GM12878 (cell line): ENCODE results near the gene PHLDB3. TPM values are rescaled to one million over a fixed set of nuclear protein-coding genes. Genes with fewer than 3 reads are reported as not detected.

Experiments used
- ATAC-seq: fragments of 200-7000 bp; cut with Tn5 transposase; 3 replicates; pipeline ENCODE4 v1.9.1; 2020; ENCODE audit warnings: mild to moderate bottlenecking, moderate library complexity
- BruUV-seq: library from RNA; stranded (reverse); fragments of 400-500 nt; replicated peaks from 2 replicates; lab custom pipeline; 2021; lab: Mats Ljungman, UMichigan
- CTCF ChIA-PET: fragments of 300-600 bp; sonication (Branson Sonifier 250); formaldehyde crosslinking; extraction: SDS; loops from one replicate; lab custom pipeline; 2021; ENCODE audit warnings: inconsistent platforms; lab: Yijun Ruan, JAX
- POLR2A ChIA-PET: fragments of 350-600 bp; formaldehyde crosslinking; extraction: SDS; loops from one replicate; lab custom pipeline; 2021; ENCODE audit warnings: inconsistent platforms; lab: Charles Lee
- RAD21 ChIA-PET: fragments of 300-600 bp; sonication (Branson Sonifier 250); formaldehyde crosslinking; loops from one replicate; lab custom pipeline; 2023; ENCODE audit warnings: antibody characterized with exemption; ENCODE audit not compliant: unreplicated experiment; lab: Charles Lee
- SMC1A ChIA-PET: fragments of 300-600 bp; sonication (Branson Sonifier 250); formaldehyde crosslinking; loops from one replicate; lab custom pipeline; 2023; ENCODE audit not compliant: unreplicated experiment, uncharacterized antibody; lab: Charles Lee
- DNase-seq: peaks from one replicate; pipeline ENCODE4 v3.0.0-alpha.2; 2011; ENCODE audit warnings: low read depth, low spot score
- FAIRE-seq: peaks from 3 replicates; lab custom pipeline; 2011; peaks lifted over from hg19 to GRCh38; lab: Jason Lieb, UNC
- H2AFZ ChIP-seq: 2 replicates; pipeline ENCODE4 v1.6.0; 2011; ENCODE audit warnings: low read depth, low read length, control low read depth; ENCODE audit not compliant: control insufficient read depth
- H3K27ac ChIP-seq: 2 replicates; pipeline ENCODE4 v1.5.1; 2011; ENCODE audit warnings: control low read depth; ENCODE audit not compliant: control insufficient read depth, insufficient read depth
- H3K27me3 ChIP-seq, 2 experiments: replicated peaks in 1 of 2; 2 replicates each; pipeline versions ENCODE4 v1.6.0 to v1.6.1; 2011; ENCODE audit warnings: low read length in 1 of 2; ENCODE audit not compliant: control insufficient read depth in 2 of 2, insufficient read depth in 2 of 2
- H3K36me3 ChIP-seq, 2 experiments: 2 replicates each; pipeline ENCODE4 v1.5.1; 2011; ENCODE audit warnings: low read length in 1 of 2; ENCODE audit not compliant: control insufficient read depth in 2 of 2, insufficient read depth in 2 of 2
- H3K4me1 ChIP-seq: 2 replicates; pipeline ENCODE4 v1.6.1; 2011; ENCODE audit warnings: mild to moderate bottlenecking, low read length, moderate library complexity, mixed read lengths; ENCODE audit not compliant: control insufficient read depth, insufficient read depth
- H3K4me2 ChIP-seq: 2 replicates; pipeline ENCODE4 v1.6.0; 2011; ENCODE audit warnings: control low read depth; ENCODE audit not compliant: control insufficient read depth, insufficient read depth
- H3K4me3 ChIP-seq: fragments of 200-600 bp; sonication (generic); 2 replicates; pipeline ENCODE4 v1.5.1; 2016
- H3K79me2 ChIP-seq: 2 replicates; pipeline ENCODE4 v1.6.0; 2011; ENCODE audit warnings: low read length; ENCODE audit not compliant: control insufficient read depth, insufficient read depth
- H3K9ac ChIP-seq: 2 replicates; pipeline ENCODE4 v1.8.0; 2011; ENCODE audit warnings: low read length, control low read depth, mixed read lengths; ENCODE audit not compliant: control insufficient read depth, insufficient read depth
- H3K9me3 ChIP-seq: replicated peaks from 3 replicates; pipeline ENCODE4 v1.5.1; 2011; ENCODE audit warnings: mild to moderate bottlenecking, low read length; ENCODE audit not compliant: control insufficient read depth, insufficient read depth
- H4K20me1 ChIP-seq: 2 replicates; pipeline ENCODE4 v1.6.0; 2011; ENCODE audit not compliant: control insufficient read depth, insufficient read depth
- ATF7 ChIP-seq: fragments of 450-650 bp; IDR thresholded peaks from 2 replicates; pipeline ENCODE4 v1.6.1; 2016; ENCODE audit warnings: low read depth, mild to moderate bottlenecking
- BCL11A ChIP-seq: IDR thresholded peaks from 2 replicates; pipeline ENCODE4 v1.6.1; 2011; ENCODE audit warnings: low read depth, low read length
- CHD1 ChIP-seq: IDR thresholded peaks from 2 replicates; pipeline ENCODE4 v1.6.1; 2012; ENCODE audit warnings: low read depth, low read length, improper control_type of control experiment
- E4F1 ChIP-seq: fragments of 450-650 bp; IDR thresholded peaks from 2 replicates; pipeline ENCODE4 v1.6.1; 2018; ENCODE audit warnings: borderline replicate concordance, mild to moderate bottlenecking; ENCODE audit not compliant: partially characterized antibody
- HSF1 ChIP-seq: fragments of 150-350 bp; IDR thresholded peaks from 2 replicates; pipeline ENCODE4 v1.6.1; 2014; ENCODE audit warnings: mild to moderate bottlenecking, low read depth, low read length
- IKZF2 ChIP-seq, 2 experiments: fragments of 450-650 bp; IDR thresholded peaks; 2 replicates each; pipeline ENCODE4 v1.6.1; 2017; ENCODE audit warnings: mild to moderate bottlenecking in 2 of 2, moderate library complexity in 2 of 2
- IRF5 ChIP-seq: fragments of 450-650 bp; IDR thresholded peaks from 2 replicates; pipeline ENCODE4 v1.6.1; 2017; ENCODE audit warnings: borderline replicate concordance
- LARP7 ChIP-seq: fragments of 450-650 bp; IDR thresholded peaks from 2 replicates; pipeline ENCODE4 v1.6.1; 2017; ENCODE audit warnings: mild to moderate bottlenecking
- MEF2B ChIP-seq: fragments of 450-650 bp; IDR thresholded peaks from 2 replicates; pipeline ENCODE4 v1.6.1; 2018; ENCODE audit warnings: mild to moderate bottlenecking, moderate library complexity; ENCODE audit not compliant: partially characterized antibody, poor library complexity, severe bottlenecking
- NR2C1 ChIP-seq: fragments of 450-650 bp; IDR thresholded peaks from 2 replicates; pipeline ENCODE4 v1.6.1; 2017; ENCODE audit warnings: antibody characterized with exemption, mild to moderate bottlenecking, moderate library complexity
- RAD51 ChIP-seq: fragments of 450-650 bp; IDR thresholded peaks from 2 replicates; pipeline ENCODE4 v1.6.1; 2016; ENCODE audit warnings: moderate library complexity, mild to moderate bottlenecking, inconsistent platforms
- RUNX3 ChIP-seq: IDR thresholded peaks from 2 replicates; pipeline ENCODE4 v1.6.1; 2012; ENCODE audit warnings: low read length, inconsistent platforms
- SMARCA5 ChIP-seq: fragments of 450-650 bp; IDR thresholded peaks from 2 replicates; pipeline ENCODE4 v1.6.1; 2017; ENCODE audit warnings: mild to moderate bottlenecking
- SRF ChIP-seq, 2 experiments: IDR thresholded peaks; 2 replicates each; pipeline ENCODE4 v1.6.1; 2011; ENCODE audit warnings: low read depth in 2 of 2, low read length in 2 of 2, mild to moderate bottlenecking in 1 of 2, moderate library complexity in 1 of 2
- ZBED1 ChIP-seq: IDR thresholded peaks from 2 replicates; pipeline ENCODE4 v1.6.1; 2016; ENCODE audit warnings: borderline replicate concordance
- ZBTB11 ChIP-seq: fragments of 450-650 bp; formaldehyde crosslinking; IDR thresholded peaks from 2 replicates; pipeline ENCODE4 v1.5.0; 2022; ENCODE audit warnings: mild to moderate bottlenecking, missing genetic modification characterization
- WGBS: methylation state at CpG from one replicate; pipeline ENCODE4 v1.1.6; 2016; ENCODE audit warnings: low lambda C conversion rate; ENCODE audit not compliant: insufficient replicate concordance, insufficient coverage; ENCODE audit errors: missing lambda C conversion rate; 5-methylcytosine and 5-hydroxymethylcytosine counted together
- in situ Hi-C: fragments of 300-500 bp; cut with MboI; formaldehyde crosslinking; loops from 9 replicates; pipeline ENCODE4 v1.14.3; 2018; ENCODE audit warnings: mixed read lengths
- intact Hi-C: fragments of 100-400 bp; cut with micrococcal nuclease; formaldehyde crosslinking; loops from one replicate; pipeline ENCODE4 v1.14.2; 2022; ENCODE audit not compliant: unreplicated experiment
- polyA plus RNA-seq, 11 experiments: library from polyadenylated mRNA; depleted of rRNA in 4 of 11; unstranded in 6 of 11; stranded (reverse) in 5 of 11; fragments of >200 nt; fragmentation: Nextera tagmentation in 4 of 11; fragmentation: Illumina TruSeq in 1 of 11; extraction: Ambion mirVana in 4 of 11; extraction: Trizol in 1 of 11; gene quantifications; 1 replicate in 1 of 11; 2 replicates in 10 of 11; pipeline versions ENCODE4 v1.2.1 to v1.2.3, GENCODE V29; 2011 to 2016; ENCODE audit warnings: inconsistent platforms in 2 of 11, missing spikeins in 2 of 11, low read depth in 1 of 11
- total RNA-seq, 4 experiments: library from RNA; depleted of rRNA in 3 of 4; stranded (reverse); fragments of >200 nt in 3 of 4; fragmentation: Illumina TruSeq in 1 of 4; extraction: Trizol in 1 of 4; gene quantifications; 2 replicates each; pipeline versions ENCODE4 v1.2.1 to v1.2.3, GENCODE V29; 2013 to 2021

Gene PHLDB3
- total and polyA plus RNA-seq, 10 of the 15 experiments (the other 5 are each of a cell fraction or from before 2014, with no cell fraction given), result 0.13 to 13.0 (median 5.5) TPM

- FAIRE-seq, result no peak
- in situ Hi-C loops, result no loop called here
- no peak for TF ChIP-seq NR2C1
- TF ChIP-seq MEF2B, result no peak
- no peak for TF ChIP-seq SMARCA5
- no peak for TF ChIP-seq IKZF2 (IDR thresholded peaks at IDR 0.05)
- no peak for TF ChIP-seq CHD1
- TF ChIP-seq RUNX3, result no peak
- no peak for TF ChIP-seq ZBTB11 (CRISPR knock-in tag)
- TF ChIP-seq ZBED1, result no peak
- TF ChIP-seq HSF1, result no peak
- no peak for TF ChIP-seq SRF (IDR thresholded peaks at IDR 0.05; ENCODE audit: low read depth in 2 of 2, low read length in 2 of 2)
- no peak for TF ChIP-seq LARP7
- TF ChIP-seq BCL11A, result no peak
- TF ChIP-seq RAD51, result no peak
- no peak for TF ChIP-seq ATF7
- no peak for TF ChIP-seq IRF5
- TF ChIP-seq E4F1, result no peak
These were observed 48.1 kb upstream of the PHLDB3 start for GRCh38 chr19:43552616-43553015.

More at GRCh38 chr19:43552616-43553015, 48.1 kb upstream of the PHLDB3 start:
- CTCF ChIA-PET, result interaction anchor here (6.7 to 10.1 kb wide), 2 partner anchors 19 to 43 kb away, joined by 99 to 169 read pairs; partner anchors contain the start of genes IRGQ, PINLYP, XRCC1 and ZNF576
- Histone ChIP-seq H3K27me3 (no peaks in the 10 kb centered on the region), H3K4me1 (no peaks in the 10 kb centered on the region), H3K36me3 (peaks cover 11 to 13% of the 10 kb centered on the region in 2 experiments; a peak in 3 of 4 replicates), H3K4me2 (no peak overlapping the region), H2AFZ (no peak overlapping the region), H3K27ac (no peak overlapping the region), H3K79me2 (no peaks in the 10 kb centered on the region), H3K9ac (no peak overlapping the region), H3K4me3 (no peak overlapping the region), H4K20me1 (no peaks in the 10 kb centered on the region), H3K9me3 (no peaks in the 10 kb centered on the region)
- no peak for DNase-seq
- no peak for ATAC-seq
- SMC1A ChIA-PET, result no interaction called here
- POLR2A ChIA-PET, result no interaction called here
- intact Hi-C loops, result no loop called here
- BruUV-seq, result no TSS peak
- RAD21 ChIA-PET, result interaction anchor here (4.8 kb wide), 1 partner anchor 43 kb away, joined by 92 read pairs; the partner anchor contains the start of genes IRGQ and ZNF576
- 94% methylated on average over 2 of the region's 3 CpGs for WGBS
